Measurements from ENCODE around the gene PRKD1.
A peak's percentile ranks its signal among the peaks of the same experiment; 100 is the strongest.

The PRKD1 gene

DNA sequence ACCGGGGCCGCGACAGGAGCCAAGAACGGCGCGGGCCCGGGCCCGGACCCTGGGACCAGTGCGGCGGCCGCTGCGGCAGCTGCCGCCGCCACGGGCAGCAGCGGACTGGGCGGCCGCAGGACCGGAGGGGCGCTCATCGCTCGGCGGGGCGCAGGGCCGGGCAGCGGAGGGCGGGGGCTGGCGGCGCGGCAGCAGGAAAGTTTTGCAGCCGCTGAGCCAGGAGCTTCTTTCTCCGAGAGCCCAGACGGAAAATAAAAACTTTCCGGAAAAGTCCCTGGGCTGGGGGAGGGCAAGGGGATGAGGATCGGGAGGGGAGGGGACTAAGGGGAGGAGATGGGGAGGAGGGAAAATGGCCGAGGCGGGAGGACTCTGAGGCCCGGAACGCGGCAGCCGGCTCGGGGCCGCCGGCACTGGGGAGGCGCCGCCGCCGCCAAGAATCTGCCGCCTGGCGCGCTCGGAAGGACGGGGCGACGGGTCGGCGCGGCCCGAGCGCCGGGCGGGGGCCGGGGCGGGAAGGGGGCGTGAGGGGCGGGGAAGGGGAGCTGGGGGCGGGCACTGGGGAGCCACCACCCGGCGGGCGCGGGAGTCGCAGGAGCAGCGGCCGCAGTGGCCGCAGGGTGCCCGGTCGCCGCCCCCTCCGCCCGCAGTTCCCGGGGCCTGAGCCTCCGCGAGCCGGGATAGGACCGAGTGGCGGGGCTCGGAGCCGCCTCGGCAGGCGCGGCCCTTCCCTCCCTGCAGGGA lies at the start of gene PRKD1:
TSS of gene PRKD1 (minus strand) at position 472 of the 741 bp plus-strand sequence.
- DNase-seq (ENCODE audit: low read depth) = peak; percentile 67

DNA sequence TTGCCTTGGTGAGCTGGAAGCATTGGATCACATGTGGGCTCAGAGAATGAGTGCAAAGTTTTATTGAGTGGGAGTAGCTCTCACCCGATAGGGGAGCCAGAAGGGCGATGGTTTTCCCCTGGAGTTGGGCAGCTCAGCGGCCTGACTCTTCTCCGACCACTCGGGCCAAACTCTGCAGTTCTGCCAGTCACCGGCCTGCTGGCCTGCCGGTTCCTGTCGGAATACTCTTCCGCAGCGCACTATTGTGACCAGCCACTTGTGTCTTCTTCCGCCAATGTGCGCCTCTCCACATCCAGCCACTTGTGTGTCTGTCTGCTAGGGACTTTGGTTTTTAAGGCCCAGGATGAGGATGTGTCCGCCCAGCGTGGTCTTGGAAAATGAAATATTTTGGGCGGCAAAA lies 43.5 kb upstream of the PRKD1 start:
- DNase-seq (ENCODE audit: low read depth) = no peak

DNA sequence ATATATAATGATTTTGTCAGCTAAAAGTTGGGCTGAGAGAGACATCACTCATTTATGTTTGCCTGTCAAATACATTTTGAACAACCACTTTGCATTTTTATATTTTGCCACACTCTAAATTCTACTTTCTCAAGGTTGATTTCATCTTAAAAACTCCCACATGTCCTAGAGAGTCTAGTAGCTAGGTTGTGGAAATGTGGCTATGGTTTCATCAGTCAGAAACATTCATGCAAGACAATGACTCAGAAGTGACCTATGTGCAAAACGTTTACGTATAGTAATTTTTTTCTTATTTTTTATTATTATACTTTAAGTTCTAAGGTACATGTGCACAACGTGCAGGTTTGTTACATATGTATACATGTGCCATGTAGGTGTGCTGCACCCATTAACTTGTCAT lies 27.4 kb upstream of the PRKD1 start:
- peak; percentile 9 for DNase-seq (ENCODE audit: low read depth)

DNA sequence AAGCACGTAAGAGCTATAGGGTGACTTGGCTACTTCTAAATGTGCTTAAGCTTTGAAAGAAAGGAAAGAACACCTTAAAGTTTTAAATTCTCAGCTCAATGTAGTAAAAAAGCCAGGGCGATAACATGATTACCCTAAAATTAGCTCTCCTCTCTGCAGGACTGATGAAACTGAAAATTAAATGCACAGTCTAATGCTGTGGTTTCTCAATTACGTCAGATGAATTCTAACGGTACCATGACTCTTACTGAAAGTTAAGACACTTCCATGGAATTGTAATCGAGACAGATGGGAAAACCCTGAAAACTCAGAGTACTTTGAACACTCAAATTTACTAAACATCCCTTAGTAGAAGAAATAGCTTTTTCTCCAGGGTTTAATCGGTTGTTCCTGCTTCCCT lies 25.9 kb upstream of the PRKD1 start:
- no peak for DNase-seq (ENCODE audit: low read depth)

DNA sequence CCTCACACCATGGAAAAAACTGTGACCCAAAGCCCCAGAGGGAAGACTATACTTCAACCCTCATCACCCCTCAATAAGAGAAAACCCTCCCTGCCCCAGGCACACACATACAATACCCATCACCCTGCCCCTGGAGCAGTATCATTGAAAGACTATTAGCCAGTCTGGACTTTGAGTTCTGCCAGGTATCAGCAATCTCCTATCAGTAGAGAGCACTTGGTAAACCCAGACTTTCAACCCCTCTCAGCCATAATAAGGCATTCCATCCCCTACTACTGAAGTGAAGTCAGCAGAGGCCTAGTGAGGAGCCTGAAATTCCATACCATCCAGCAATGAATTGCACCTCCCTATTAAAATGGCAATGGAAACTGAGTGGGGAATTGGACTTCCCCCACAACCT lies 16.4 kb upstream of the PRKD1 start:
- no peak for DNase-seq (ENCODE audit: low read depth)

DNA sequence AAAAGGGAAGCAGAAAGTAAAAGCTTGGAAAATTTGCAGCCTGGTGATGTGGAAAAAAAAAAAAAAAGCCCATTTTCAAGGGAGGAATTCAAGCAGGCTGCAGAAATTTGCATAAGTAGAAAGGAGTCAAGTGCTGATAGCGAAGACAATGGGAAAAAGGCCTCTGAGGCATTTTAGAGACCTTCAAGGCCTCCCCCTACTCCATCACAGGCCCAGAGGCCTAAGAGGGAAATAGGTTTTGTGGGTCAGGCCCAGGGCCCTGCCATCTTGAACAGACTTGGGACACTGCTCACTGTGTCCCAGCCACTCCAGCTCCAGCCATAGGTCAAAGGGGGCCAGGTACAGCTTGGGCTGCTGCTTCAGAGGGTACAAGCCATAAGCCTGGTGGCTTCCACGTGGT lies 13.8 kb upstream of the PRKD1 start:
- no peak for DNase-seq (ENCODE audit: low read depth)

DNA sequence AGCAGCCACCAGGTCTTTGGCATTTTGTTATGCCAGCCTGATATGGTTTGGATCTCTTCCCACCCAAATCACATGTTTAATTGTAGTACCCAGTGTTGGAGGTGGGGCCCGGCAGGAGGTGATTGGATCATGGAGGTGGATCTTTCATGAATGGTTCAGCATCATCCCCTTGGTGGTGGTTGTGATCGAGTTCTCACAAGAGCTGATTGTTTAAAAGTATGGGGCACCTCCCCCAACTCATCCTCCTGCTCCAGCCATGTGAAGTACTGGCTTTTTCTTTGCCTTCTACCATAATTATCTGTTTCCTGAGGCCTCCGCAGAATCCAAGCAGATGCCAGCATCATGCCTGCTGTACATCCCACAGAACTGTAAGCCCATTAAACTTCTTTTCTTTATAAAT lies 12.8 kb upstream of the PRKD1 start:
- no peak for DNase-seq (ENCODE audit: low read depth)

DNA sequence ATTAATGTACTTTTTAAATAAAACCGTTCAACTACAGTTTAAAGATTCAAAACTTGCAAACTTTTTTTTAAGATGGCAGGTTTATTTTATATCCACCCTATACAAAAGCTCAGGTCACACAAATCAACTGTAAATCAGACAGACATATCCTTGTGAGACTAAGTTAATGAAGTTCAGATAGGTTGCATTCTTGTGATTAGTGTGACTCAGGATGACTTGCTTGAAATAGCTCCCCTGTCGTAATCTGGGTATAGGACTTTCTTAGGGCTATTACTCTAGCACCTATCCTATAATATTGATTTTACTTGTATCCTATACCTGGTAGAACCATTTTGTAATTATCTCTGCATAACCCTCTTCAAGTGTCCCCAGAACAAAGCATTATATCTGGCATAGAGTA lies 9.5 kb upstream of the PRKD1 start:
- peak; percentile 61 for DNase-seq (ENCODE audit: low read depth)

DNA sequence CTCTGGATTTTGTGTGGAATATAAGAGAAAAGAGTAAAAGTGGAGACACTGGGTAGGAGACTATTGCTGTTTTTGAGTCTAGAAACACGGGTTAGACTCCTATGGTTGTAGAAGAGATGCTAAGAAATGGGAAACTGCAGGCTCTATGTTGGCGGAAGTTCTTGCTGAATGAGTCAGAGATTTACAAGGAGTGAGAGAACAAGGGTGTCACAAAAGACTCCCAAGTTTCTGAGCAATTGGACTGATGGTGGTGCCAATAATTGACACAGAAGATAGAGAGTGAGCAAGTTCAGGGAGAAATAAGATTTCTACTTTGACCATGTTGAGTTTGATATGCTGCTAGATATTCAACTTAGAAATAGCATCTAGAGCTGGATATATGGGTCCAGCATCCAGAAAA lies 2.6 kb upstream of the PRKD1 start:
- DNase-seq (ENCODE audit: low read depth) = peak; percentile 76

DNA sequence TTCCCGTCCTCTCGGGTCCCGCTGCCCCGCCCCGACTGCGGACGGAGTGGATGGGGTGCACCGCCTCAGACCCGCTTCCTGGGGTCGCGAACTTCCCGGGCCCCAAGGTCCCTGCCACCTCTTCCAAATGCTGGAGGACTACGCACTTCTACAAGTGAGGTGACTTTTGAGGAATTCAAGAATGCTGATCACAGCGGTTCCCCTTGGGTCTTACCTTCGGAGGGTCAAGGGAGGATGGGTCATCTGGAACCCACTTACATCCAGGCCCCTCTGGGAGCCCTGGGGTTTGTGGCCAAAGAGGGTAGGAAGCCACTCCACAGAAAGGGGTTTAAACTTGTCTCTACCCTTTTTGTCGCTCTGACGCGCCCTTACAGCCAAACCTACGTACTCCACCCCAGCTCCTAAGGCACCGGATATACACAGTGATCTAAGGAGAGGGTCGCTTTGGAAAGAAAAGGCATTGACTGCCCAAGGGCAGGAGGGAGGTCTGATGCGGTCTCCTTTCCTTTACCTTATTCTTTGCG lies 532 bp upstream of the PRKD1 start:
- no peak for DNase-seq (ENCODE audit: low read depth)

DNA sequence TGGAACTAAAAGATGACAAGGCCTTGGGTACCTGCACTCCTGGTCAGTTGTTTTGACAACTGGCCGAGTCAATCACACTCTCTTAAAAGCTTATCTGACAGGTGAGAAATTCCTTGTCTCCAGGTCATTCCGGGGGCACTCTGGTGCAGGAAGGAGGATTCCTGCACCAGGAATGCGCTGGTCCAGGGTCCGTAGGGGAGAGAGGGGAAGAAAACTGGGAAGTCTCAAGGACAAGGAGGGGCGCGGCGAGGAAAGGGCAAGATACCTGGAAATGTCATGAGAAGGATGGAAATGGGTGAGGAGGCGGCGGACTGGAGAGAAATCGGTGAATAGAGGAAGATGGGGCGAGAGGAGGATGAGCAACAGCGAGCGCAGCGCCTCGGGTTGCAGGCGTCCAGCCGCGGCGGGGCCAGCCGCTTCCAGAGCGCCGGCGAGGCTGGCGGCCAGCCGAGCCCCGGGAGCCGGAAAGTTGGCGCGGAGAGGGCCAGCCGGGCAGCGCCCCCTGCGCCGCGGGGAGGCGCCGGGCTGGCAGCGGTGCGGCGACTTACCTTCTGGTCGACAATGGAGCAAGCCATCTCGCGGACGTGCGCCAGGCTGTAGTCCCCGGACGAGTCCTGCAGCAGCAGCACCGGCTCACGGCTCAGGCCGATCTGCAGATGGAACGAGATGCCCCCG lies 809 bp downstream of the PRKD1 start:
- peak; percentile 57 for DNase-seq (ENCODE audit: low read depth)

DNA sequence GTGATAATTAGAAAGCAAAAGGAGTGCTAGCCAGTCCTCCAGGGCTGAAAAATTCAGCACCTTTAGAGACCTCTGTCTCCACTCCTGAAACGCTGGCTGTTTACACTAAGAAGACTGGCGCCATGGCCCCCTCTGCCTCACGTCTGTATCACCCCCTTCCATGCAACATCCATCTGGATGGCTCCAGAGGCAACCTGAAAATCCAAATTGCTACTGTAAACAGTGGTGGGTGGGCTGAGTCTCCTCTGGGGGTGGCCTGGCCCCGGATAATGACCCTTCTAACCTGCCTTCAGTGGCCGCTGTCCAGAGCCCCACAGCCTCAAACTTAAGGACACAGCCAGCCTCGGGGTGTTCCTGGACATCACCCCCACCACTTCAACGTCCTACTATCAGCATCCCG lies 1.4 kb downstream of the PRKD1 start:
- DNase-seq (ENCODE audit: low read depth) = peak; percentile 13

DNA sequence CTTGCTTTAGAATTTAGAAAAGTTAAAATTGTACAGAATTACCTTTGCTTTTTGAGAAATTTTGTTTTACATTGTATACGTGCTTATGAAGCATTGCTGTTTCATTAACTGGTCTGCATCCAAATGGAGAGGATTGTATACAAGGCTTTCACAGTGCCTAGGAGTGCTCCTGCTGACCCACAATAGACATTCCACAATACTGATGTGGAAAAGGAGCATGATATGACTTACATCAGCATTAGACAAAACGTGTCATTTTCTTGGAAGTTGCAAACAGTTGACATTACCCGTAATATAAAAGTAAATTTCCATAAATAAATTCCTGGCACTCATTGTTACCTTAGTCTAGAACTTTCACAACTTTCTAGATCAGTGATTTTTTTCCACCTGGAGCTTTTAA lies 1.9 kb downstream of the PRKD1 start:
- DNase-seq (ENCODE audit: low read depth) = peak; percentile 40

DNA sequence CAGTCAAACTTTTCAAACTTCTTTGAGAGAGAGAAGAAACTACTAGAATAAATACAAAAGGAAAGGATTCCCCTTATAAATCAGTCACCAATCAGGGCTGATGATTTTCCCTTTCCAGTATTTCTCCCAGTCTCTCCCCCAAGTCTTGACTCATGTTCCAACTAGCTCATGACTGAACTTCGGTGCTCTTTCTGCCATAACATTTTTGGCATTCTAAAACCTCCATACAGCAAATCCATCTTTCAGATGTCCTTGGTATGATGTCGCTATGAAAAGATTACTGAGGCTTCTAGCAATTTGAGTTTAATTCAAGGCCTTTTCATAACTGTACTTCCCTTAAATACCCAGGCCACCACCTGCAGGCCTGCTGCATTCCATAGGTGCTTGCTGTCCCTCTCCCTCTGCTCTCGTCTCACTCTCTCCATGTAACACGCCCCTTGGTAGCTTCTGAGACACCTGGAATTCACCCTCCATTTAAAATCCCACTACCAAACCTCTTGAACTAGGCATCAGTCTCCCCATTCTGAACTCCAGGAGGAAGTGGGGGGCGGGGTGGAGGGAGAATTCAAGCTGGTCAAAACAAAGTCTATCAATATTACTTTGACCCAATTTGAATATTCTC lies 2.4 kb downstream of the PRKD1 start:
- peak; percentile 55 for DNase-seq (ENCODE audit: low read depth)

DNA sequence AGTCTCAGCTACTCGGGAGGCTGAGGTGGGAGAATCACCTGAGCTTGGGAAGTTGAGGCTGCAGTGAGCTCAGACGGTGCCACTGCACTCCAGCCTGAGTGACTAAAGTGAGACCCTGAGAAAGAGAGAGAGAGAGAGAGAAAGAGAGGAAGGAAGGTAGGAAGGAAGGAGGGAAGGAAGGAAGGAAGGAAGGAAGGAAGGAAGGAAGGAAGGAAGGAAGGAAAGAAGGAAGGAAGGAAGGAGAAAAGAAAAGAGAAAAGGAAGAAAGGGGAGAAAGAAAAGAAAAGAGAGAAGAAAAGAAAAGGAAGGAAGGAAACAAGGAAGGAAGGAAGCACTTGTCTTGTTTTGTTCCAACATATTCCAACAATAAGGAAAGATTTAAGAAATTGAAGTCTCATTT lies 7.8 kb downstream of the PRKD1 start:
- DNase-seq (ENCODE audit: low read depth) = no peak

DNA sequence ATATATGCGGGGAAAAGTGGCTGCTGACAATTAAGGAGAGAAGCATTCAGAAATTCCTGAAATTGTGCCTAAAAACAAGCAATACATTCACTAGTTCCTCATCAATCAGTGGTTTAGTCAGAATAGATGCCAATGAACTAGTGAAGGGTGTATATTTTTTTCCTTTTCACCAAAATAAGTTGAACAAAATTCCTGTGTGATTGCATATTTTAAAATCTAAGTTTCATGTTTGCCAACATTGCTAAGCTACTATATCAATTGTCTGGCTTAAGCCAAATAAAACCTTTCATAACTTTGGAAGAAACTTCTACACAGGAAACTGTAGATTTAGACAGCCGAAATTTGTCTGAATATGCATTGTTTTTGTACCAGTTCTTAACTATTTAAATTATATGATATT lies 8.7 kb downstream of the PRKD1 start:
- DNase-seq (ENCODE audit: low read depth) = no peak

DNA sequence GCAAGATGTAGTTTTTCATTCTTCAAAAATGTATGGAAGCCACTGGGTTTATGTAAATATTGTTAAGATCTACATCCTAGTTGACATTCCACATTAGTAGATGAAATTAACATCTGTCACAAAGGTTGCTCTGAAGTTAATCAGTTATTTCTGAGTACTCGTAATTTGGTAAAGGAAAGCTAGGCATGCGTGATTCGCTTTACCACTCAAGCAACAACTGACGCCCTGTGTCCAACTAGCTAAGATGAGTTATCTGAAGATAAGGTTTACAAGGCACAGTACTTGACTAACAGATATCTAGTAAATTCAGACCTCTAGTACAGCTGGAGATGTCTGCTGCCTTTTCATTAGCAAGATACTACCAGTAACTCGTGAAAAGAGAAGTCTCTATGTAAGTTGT lies 14.1 kb downstream of the PRKD1 start:
- no peak for DNase-seq (ENCODE audit: low read depth)

DNA sequence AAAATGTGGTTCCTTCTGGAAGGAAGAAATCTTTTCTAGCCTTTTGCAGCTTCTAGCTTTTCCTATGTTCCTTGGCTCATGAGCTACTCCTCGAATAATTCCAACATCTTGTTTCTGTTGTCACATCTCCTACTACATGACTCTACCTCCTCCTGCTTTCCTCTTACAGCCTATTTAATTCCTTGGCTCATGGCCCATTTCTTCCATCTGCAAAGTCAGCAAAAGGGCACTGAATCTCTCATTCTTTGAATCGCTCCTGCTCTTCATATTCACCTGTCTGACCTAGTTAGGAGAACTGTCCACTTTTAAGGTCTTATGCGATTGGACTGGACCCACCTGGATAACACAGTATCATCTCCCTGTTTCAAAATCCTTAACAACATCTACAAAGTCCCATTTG lies 15.8 kb downstream of the PRKD1 start:
- DNase-seq (ENCODE audit: low read depth) = no peak

DNA sequence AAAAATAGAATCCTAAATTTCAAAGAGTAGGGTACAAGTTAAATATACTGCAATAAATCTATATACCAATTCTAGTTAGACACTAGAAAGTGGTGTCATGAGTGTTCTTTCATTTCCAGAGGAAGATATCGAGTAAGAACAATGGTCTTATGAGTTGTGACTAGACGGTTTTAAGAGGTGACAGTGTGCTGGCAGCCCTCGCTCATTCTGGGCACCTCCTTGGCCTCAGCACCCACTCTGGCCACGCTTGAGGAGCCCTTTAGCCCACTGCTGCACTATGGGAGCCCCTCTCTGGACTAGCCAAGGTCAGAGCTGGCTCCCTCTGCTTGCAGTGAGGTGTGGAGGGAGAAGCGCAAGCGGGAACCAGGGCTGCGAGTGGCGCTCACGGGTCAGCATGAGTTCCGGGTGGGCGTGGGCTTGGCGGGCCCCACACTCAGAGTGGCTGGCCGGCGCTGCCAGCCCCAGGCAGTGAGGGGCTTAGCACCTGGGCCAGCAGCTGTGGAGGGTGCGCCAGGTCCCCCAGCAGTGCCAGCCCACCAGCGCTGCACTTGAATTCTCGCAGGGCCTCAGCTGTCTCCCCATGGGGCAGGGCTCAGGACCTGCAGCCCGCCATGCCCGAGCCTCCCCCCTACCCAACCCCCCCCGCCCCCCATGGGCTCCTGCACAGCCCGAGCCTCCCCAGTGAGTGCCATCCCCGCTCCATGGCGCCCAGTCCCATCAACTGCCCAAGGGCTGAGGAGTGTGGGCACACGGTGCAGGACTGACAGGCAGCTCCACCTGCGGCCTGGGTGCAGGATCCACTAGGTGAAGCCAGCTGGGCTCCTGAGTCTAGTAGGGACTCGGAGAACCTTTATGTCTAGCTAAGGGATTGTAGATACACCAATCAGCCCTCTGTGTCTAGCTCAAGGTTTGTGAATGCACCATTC lies 18.7 kb downstream of the PRKD1 start:
- DNase-seq (ENCODE audit: low read depth) = no peak

DNA sequence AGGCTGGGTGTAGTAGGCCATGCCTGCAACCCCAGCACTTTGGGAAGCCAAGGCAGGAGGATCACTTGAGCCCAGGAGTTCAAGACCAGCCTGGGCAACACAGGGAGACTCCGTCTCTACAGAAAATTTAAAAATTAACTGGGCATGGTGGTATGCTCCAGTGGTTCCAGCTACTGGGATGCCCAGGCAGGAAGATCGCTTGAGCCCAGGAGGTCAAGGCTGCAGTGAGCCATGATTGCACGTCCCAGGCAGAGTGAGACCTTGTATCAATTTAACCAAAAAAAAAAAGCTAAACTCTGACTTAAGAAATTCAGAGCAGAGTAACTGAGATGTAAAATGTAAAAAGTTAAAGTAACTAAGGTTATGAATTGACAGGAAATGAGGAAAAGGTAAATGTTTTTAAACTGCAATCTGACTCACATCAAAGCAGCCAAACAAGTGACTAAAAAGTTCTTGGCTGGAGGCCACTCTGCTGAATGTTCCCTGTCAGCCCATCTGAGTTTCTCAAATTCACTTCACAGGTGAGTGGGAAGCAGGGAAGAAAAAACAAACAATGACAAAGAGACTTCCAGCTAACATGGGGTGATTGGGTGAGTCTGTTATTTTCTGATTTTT lies 21.3 kb downstream of the PRKD1 start:
- DNase-seq (ENCODE audit: low read depth) = peak; percentile 47

DNA sequence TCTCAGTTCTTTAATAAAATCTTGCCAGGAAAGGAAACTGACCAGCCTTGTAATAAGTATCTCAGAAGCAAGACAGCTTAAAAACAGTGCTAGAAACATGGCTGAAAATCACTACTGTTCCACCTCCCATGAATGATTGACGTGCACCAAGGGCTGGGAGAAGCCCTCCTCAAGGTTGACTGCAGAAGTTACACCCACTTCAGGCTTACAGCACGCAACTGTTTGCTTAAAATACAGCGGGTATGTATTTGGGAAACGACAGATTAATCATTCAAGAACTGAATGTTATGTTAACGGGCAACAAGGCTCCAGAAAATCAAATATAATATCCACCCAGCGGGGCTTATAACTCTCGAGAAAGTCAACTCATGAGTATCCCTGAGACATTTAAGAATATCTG lies 22.1 kb downstream of the PRKD1 start:
- DNase-seq (ENCODE audit: low read depth) = no peak
